Epithelial cell of esophagus (primary cell): ENCODE measurements around the gene EGLN2.
"Not testable (repeated sequence)": the region's sequence is repeated elsewhere in the genome, so short reads cannot be mapped to it uniquely, and the experiment has no call there.

ENCODE experiments used
- DNase-seq: peaks from one replicate; pipeline ENCODE4 v3.0.0; 2010; ENCODE audit warnings: low read depth
- H3K4me3 ChIP-seq: 2 replicates; pipeline ENCODE4 v1.5.1; 2011; ENCODE audit warnings: mild to moderate bottlenecking, low read length, control low read depth
- TF ChIP-seq, protein P1 (sequence below): IDR thresholded peaks from 2 replicates; pipeline ENCODE4 v1.5.1; 2011; ENCODE audit warnings: low read depth, mild to moderate bottlenecking, low read length, control low read depth, inconsistent platforms; ENCODE audit not compliant: insufficient read depth; ENCODE audit errors: missing control alignments

The EGLN2 gene

DNA sequence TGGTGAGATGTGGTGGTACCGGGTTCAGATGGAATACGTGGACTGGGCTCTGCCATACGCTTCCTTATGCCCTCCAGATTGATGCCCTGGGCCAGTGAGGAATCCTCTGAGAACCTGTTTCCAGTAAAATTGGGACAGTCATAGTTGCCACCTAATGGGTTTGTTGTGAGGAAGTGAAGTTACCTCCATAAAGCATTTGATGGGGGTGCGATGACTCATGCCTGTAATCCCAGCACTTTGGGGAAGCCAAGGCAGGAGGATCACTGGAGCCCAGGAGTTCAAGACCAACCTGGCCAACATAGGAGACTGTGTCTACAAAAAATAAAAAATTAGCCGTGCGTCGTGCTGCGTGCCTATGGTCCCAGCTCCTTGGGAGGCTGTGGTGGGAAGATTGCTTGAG, 43.2 kb upstream of the EGLN2 start:
- TF ChIP-seq, protein P1, sequence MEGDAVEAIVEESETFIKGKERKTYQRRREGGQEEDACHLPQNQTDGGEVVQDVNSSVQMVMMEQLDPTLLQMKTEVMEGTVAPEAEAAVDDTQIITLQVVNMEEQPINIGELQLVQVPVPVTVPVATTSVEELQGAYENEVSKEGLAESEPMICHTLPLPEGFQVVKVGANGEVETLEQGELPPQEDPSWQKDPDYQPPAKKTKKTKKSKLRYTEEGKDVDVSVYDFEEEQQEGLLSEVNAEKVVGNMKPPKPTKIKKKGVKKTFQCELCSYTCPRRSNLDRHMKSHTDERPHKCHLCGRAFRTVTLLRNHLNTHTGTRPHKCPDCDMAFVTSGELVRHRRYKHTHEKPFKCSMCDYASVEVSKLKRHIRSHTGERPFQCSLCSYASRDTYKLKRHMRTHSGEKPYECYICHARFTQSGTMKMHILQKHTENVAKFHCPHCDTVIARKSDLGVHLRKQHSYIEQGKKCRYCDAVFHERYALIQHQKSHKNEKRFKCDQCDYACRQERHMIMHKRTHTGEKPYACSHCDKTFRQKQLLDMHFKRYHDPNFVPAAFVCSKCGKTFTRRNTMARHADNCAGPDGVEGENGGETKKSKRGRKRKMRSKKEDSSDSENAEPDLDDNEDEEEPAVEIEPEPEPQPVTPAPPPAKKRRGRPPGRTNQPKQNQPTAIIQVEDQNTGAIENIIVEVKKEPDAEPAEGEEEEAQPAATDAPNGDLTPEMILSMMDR = no peak
- no peak overlapping the region for H3K4me3 ChIP-seq
- DNase-seq = no peak

DNA sequence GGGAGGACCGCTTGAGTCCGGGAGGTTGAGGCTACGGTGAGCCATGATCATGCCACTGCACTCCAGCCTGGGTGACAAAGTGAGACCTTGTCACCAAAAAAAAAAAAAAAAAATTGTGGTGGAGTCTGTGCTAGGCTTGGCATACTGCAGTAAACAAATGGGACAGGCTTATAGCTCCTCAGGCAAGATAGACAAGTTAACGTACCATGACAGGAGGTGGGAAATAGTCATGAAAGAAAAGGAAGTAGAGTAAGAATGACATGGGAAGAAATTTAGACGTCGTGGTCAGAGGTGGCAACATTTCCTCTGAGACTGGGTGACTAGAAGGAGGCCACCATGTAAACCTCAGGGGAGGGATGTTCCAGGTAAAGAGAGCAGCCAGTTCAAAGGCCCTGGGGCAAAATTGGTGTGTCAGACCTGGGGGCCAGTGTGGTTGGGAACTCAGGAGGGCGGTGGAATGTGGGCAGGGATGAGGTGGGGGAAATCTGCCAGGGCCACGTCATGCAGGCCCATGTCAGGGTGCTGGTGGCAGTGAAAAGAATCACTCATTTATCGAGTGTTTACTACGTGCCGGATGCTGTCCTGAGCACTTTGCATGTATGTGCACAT, 42.4 kb upstream of the EGLN2 start:
- DNase-seq = peak; percentile 74
- no peak overlapping the region for H3K4me3 ChIP-seq
- TF ChIP-seq, protein P1 = no peak

DNA sequence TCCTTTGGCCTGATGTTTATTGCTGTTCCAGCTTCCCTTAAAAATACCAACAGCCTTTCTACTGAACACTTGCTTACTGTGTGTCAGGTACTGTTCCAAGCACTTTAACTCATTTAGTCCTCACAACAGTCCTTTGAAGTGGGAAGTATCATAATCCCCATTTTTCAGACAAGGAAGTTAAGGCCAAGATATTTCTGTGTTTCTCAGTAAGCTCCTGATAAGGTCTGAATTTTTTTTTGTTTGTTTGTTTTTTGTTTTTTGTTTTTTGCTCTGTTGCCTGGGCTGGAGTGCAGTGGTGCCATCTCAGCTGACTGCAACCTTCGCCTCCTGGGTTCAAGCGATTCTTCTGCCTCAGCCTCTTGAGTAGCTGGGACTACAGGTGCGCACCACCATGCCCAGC, 40.5 kb upstream of the EGLN2 start:
- DNase-seq = no peak
- no peak overlapping the region for H3K4me3 ChIP-seq
- TF ChIP-seq, protein P1 = no peak

DNA sequence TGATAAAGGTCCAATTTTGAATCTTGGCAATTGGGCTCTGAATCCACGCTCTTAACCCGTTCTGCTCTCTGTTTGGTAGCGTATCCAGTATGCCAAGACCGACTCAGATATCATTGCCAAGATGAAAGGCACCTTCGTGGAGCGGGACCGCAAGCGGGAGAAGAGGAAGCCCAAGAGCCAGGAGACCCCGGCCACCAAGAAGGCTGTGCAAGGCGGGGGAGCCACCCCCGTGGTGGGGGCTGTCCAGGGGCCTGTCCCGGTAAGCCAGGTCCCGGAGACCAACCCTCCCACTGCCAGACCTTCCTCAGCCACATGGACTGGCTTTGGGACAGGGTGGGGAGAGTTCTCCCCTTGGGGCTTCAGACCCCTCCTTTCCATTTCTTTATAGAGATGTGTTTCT, 39.6 kb upstream of the EGLN2 start:
- DNase-seq = no peak
- no peak overlapping the region for H3K4me3 ChIP-seq
- TF ChIP-seq, protein P1 = no peak

DNA sequence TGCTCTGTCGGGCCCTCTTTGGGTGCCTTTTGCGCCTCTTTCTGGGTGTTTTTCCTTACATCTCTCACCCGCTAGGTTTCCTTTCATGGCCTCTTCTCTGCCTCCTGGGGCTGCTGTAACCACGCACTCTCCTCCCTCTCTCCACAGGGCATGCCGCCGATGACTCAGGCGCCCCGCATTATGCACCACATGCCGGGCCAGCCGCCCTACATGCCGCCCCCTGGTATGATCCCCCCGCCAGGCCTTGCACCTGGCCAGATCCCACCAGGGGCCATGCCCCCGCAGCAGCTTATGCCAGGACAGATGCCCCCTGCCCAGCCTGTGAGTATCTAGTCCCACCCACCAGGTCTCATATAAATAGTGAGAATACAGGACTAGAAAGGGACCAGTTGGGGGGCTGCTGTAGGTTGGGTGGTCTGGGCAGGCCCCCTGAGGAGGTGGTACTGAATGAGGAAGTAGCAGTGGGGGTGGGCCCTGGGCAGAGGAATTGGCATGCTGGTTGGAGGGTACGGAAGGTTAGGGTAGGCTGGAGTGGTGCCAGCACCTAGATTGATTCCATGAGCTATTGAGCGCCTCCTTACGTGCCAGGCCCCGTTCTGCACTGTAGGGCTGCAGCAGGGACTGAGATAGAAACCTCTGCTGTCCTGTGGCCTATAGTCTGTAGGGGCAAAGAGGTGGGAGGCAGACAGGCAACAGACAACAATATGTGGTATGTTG, 36.1 kb upstream of the EGLN2 start:
- H3K4me3 ChIP-seq = no peak overlapping the region
- TF ChIP-seq, protein P1 = no peak
- no peak for DNase-seq

DNA sequence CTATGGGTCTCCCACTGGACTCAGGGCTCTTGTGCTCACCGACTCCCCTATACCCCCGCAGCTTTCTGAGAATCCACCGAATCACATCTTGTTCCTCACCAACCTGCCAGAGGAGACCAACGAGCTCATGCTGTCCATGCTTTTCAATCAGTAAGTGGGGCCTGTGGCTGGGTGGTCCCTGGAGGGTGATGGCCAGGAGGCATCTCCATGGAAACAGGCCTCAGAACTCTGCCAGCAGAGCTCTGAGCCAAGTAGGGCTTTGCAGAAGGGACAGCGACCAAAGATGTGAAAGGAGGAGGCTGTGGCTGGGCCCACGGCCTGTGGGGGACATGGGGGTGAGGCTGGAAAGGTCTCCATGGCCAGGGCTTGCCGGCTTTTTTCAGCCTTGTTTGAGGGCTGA, 35.5 kb upstream of the EGLN2 start:
- DNase-seq = no peak
- H3K4me3 ChIP-seq = no peak overlapping the region
- TF ChIP-seq, protein P1 = no peak

DNA sequence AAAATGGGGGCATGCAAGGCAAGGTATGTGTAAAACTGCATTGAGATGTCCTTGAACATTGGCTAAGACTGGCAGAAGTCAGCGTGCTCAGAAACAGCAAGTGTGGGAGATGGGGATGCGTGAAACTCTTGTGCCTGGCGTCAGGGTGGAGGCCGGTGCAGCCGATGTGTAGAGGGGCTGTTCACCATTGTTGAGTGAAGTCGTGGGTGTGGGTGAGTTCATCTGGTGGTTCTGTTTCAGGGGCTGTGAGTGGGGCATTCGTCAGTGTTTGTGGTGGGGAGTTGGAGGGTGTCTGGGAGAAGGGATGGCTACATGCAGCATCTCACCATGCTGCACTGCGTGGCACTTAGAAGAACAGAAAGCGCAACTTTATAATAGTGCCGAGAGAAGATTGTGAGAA, 35.0 kb upstream of the EGLN2 start:
- no peak for DNase-seq
- H3K4me3 ChIP-seq = no peak overlapping the region
- TF ChIP-seq, protein P1 = no peak

DNA sequence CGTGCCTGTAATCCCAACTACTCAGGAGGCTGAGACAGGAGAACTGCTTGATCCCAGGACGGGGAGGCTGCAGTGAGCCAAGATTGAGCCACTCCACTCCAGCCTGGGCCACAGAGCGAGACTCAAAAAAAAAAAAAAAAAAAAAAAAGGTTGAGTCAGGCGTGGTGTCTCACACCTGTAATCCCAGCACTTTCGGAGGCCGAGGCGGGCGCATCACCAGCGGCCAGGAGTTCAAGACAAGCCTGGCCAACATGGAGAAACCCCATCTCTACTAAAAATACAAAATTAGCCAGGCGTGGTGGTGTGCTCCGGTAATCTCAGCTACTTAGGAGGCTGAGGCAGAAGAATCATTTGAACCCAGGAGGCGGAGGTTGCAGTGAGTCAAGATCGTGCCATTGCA, 32.6 kb upstream of the EGLN2 start:
- not testable (repeated sequence) for DNase-seq, H3K4me3 ChIP-seq
